HG03558 (cell line): ENCODE measurements around the gene ITIH4.

ENCODE experiments used
- ATAC-seq: cut with Tn5 transposase; IDR thresholded peaks from one replicate; pipeline ENCODE4 v1.9.1; 2021; ENCODE audit warnings: moderate number of reproducible peaks; ENCODE audit not compliant: unreplicated experiment; ENCODE audit errors: extremely low read depth

Gene ITIH4

GRCh38 chr3:52774066-52774713 is 56.3 kb downstream of the ITIH4 start:
- ATAC-seq = no peak

DNA sequence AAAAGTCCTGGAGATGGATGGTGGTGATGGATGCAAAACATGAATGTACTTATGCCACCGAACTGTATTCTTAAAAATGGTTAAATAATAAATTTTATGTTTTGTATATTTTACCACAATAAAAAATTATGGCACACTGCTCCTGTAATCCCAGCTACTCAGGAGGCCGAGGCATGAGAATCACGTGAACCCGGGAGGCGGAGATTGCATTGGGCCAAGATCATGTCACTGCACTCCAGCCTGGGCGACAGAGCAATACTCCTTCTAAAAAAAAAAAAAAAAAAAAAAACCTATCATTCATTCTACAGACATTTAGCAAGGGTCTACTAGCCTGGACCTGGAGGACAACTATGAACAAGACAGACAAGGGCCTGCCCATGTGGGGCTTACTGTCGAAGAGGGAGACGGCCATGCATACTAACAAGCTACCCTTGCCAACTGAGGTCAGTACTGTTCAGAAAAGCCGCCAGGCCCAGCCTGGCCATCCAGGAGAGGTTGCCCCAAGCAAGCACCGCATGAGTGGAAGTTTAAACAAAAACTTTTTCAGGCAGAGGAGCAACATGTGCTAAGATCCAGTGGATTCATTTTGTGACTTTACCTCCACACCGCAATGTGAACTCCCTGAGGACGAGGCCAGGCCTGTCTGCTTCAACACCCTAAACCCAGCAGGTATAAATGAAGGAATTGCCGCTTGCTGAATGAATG is 57.0 kb downstream of the ITIH4 start:
- no peak for ATAC-seq

- ATAC-seq = no peak
Measured at GRCh38 chr3:52771702-52772101, 58.8 kb downstream of the ITIH4 start.

DNA sequence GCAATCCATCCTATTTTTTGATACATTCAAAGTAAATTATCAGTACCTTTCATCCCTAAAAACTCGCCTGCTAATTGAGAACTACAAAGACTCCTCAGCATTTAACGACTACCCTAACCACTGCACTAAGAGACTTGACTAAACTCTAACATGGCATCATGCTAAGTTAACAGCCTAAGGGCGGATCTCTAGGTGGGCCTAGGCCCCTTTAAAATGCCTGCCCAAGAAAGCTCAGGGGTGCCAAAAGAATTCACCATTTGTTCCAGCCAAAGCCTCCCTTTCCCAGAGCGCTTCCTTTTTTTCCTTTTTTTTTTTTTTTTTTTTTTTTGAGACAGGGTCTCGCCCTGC is 59.2 kb downstream of the ITIH4 start:
- ATAC-seq = no peak

DNA sequence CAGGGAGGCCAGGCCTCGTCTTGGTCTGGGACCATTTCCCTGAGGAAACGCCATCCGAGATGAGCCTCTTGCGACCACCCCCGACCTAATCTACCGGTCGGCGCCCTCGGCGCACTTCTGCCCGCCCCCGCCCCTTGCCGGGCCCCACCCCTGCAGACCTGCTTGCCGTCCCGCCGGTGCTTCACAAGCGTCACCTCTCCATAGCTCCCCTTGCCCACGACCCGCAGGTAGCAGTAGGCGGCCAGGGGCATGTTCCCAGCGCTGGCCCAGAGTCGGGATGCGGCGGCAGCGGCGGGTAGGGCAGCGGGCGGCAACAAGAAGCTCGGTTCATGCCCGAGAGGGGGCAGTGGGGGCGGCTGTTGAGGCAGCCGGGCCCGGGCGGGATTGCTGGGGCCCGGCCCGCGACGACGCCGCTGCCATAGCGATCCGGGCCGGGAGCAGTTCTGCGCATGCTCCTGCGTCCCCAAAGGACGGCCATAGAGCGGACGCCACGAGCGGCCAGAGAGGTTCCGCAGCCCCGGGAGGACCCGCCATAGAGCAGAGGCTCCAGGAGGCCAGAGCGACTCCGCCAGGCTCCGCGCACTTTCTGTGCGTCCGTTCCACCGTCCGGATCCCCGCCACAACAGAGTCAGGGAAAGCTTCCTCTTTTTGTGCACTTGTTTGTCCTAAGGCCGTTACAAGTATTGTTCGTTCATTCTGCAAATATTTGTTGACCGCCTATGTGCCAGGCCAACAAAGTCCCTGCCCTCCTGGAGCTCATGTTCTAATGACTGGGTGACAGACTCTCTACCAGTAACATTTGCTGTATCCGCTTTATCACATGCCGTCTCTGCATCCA is 59.8 kb downstream of the ITIH4 start, which contains the start of gene NEK4:
TSS of gene NEK4 (minus strand) at position 445 of the 838 bp plus-strand sequence. CDS start at position 251, 194 bp downstream.
- ATAC-seq = peak; percentile 88

DNA sequence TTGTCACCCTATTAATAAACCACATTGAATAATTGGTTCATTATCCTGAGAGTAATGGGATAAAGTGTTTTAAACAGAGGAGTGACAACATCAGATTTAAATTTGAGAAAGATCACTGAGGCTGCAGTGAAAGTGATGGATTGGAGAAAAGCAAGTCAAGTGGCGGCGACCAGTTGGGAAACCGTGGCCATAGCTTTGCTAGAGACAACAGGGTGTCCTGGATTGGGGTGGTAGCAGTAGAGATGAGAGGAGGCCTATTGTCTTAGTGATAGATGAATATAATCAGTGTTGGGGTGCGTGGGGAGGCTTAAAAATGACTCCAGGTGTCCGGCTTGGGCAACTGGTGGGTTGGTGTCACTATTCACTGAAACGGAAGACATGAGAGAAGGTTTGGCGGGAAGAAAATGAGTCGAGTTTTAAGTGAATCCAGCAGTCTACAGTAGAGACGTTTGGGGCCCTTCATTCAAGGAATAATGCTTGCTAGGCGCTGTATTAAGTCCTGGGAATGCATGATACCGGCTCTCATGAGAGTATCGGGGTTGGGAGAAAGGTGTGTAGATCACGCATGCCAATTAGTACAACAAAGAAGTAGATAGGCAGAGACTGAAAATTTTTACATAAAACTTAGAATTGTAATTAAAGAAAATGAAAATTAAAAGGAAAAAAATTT is 60.6 kb downstream of the ITIH4 start:
- ATAC-seq = no peak

GRCh38 chr3:52763466-52763865 is 67.0 kb downstream of the ITIH4 start:
- ATAC-seq = no peak
